Endothelial cell (in vitro differentiated cells): Measurements from ENCODE around the gene CA10. TPM values are rescaled to one million over a fixed set of nuclear protein-coding genes. Genes with fewer than 3 reads are reported as not detected.
A peak's percentile ranks its signal among the peaks of the same experiment; 100 is the strongest.

Experiments used
- DNase-seq: peaks from one replicate; pipeline ENCODE4 v3.0.0; 2021; ENCODE audit warnings: low spot score
- H3K27ac Mint-ChIP-seq: one replicate; pipeline ENCODE4 v1.8.0; 2021; ENCODE audit warnings: mixed read lengths, inconsistent platforms; ENCODE audit not compliant: unreplicated experiment
- H3K27me3 Mint-ChIP-seq: one replicate; pipeline ENCODE4 v1.8.0; 2021; ENCODE audit warnings: mild to moderate bottlenecking, moderate library complexity, mixed read lengths, inconsistent platforms; ENCODE audit not compliant: unreplicated experiment
- H3K36me3 Mint-ChIP-seq: one replicate; pipeline ENCODE4 v1.8.0; 2021; ENCODE audit warnings: mild to moderate bottlenecking, low read depth, mixed read lengths, inconsistent platforms; ENCODE audit not compliant: unreplicated experiment
- H3K4me1 Mint-ChIP-seq: one replicate; pipeline ENCODE4 v1.8.0; 2021; ENCODE audit warnings: mild to moderate bottlenecking, mixed read lengths, inconsistent platforms; ENCODE audit not compliant: unreplicated experiment
- H3K4me3 Mint-ChIP-seq: one replicate; pipeline ENCODE4 v1.8.0; 2021; ENCODE audit warnings: mild to moderate bottlenecking, mixed read lengths, inconsistent platforms; ENCODE audit not compliant: unreplicated experiment
- H3K9me3 Mint-ChIP-seq: one replicate; pipeline ENCODE4 v1.8.0; 2021; ENCODE audit warnings: mixed read lengths, inconsistent platforms; ENCODE audit not compliant: unreplicated experiment
- CTCF ChIP-seq: fragments of 200-600 bp; sonication (generic); IDR thresholded peaks from one replicate; pipeline ENCODE4 v1.5.0; 2021; ENCODE audit warnings: antibody characterized with exemption; ENCODE audit not compliant: unreplicated experiment
- total RNA-seq: library from RNA; stranded (reverse); fragmentation: NEBNext Ultra II Directional; extraction: Animal tissue kit (Norgen Biotek cat#: 25700); gene quantifications from one replicate; pipeline ENCODE4 v1.2.1, GENCODE V29; 2021; ENCODE audit not compliant: unreplicated experiment

CA10 gene
- total RNA-seq, 1 donor from 2014 or later, result not detected

GRCh38 chr17:51768706-51769105, 389.8 kb downstream of the CA10 start:
- H3K27ac Mint-ChIP-seq, result no peak overlapping the region
- no peak overlapping the region for H3K4me3 Mint-ChIP-seq
- DNase-seq, result no peak
- no peak for TF ChIP-seq CTCF
- H3K27me3 Mint-ChIP-seq, result peaks cover under 1% of the 10 kb centered on the region
- no peaks in the 10 kb centered on the region for H3K4me1 Mint-ChIP-seq
- no peaks in the 10 kb centered on the region for H3K9me3 Mint-ChIP-seq
- no peaks in the 10 kb centered on the region for H3K36me3 Mint-ChIP-seq

- Mint-ChIP-seq H3K4me3 (no peak overlapping the region), H3K36me3 (no peaks in the 10 kb centered on the region), H3K27ac (no peak overlapping the region), H3K27me3 (peaks cover 2% of the 10 kb centered on the region), H3K9me3 (no peaks in the 10 kb centered on the region), H3K4me1 (no peaks in the 10 kb centered on the region)
- TF ChIP-seq CTCF, result no peak
- DNase-seq, result no peak
These were observed 391.2 kb downstream of the CA10 start for GRCh38 chr17:51767287-51767686.

GRCh38 chr17:51765282-51766135, 393.0 kb downstream of the CA10 start:
- Mint-ChIP-seq H3K4me1 (no peaks in the 10 kb centered on the region), H3K9me3 (no peaks in the 10 kb centered on the region), H3K27ac (no peak overlapping the region), H3K36me3 (no peaks in the 10 kb centered on the region), H3K4me3 (no peak overlapping the region), H3K27me3 (peaks cover 2% of the 10 kb centered on the region)
- TF ChIP-seq CTCF, result no peak
- DNase-seq, result no peak

- Mint-ChIP-seq H3K4me3 (no peak overlapping the region), H3K27me3 (peaks cover 2% of the 10 kb centered on the region)
These were observed 394.0 kb downstream of the CA10 start for GRCh38 chr17:51764387-51764971.

More at GRCh38 chr17:51764387-51764971, 394.0 kb downstream of the CA10 start:
- Mint-ChIP-seq H3K36me3 (no peaks in the 10 kb centered on the region), H3K27ac (no peak overlapping the region), H3K4me1 (no peaks in the 10 kb centered on the region), H3K9me3 (no peaks in the 10 kb centered on the region)
- peak; percentile 86 for TF ChIP-seq CTCF
- peak; percentile 65 for DNase-seq
